ENCODE data around the gene OTOGL.
"Not testable (repeated sequence)": the region's sequence is repeated elsewhere in the genome, so short reads cannot be mapped to it uniquely, and the experiment has no call there.

OTOGL gene

DNA sequence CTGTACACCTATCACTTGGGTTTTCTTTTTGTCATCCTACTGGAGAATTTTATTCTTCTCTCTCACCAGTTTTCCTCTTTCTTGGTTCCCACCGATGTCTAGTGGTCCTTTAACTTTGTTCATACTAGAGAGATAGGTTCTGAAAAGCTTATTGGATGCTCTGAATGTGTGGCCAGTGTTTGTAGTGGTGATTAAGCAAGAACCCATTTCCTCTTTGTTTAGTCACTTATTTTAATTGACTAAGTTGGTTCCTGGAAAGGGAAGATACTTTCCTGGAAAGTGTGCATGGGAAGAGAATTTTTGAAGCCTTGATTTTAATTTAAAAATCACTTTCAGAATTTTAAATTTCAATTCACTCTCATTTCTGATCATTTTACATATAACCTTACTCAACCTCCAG, 127.2 kb downstream of the OTOGL start:
- DNase-seq (ENCODE audit: low read depth): no peak

- not testable (repeated sequence) for DNase-seq (ENCODE audit: low read depth)
Measured at GRCh38 chr12:80227904-80228303, 128.6 kb downstream of the OTOGL start.

- no peak for DNase-seq (ENCODE audit: low read depth)
Measured at GRCh38 chr12:80230068-80230467, 130.7 kb downstream of the OTOGL start.

DNA sequence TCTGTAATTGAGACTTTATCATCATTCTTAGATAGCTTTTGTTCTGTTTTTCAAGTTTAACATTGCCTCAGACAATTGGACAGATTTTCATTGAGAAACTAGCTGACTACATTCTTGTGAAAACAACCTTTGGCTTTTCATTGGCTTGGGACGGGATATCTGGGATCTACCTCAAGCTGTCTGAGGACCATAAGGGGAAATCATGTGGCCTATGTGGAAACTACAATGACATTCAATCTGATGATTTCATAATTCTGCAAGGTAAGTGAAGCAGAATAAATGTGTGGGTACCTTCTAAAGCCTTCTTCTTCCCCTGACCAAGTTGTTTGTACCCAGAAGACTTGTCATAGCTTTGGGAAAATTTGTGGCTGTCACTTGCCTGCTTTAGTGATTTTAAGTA, 133.5 kb downstream of the OTOGL start:
- no peak for DNase-seq (ENCODE audit: low read depth)

DNA sequence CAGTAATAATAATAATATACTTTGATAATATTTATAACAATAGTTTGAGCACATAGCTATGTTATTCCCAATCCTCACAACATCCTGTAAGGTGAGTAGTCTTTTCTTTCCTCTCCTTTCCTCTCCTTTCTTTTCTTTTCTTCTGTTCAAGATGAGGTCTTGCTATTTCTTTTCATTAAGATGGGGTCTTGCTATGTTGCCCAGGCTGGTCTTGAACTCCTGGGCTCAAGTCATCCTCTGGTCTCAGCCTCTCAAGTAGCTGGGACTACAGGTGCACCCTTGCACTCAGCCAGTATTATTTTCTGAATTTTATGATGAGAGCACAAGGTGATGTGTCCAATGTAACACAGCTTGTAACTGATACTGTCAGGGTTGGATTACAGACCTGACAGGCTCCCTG, 134.6 kb downstream of the OTOGL start:
- DNase-seq (ENCODE audit: low read depth): no peak

DNA sequence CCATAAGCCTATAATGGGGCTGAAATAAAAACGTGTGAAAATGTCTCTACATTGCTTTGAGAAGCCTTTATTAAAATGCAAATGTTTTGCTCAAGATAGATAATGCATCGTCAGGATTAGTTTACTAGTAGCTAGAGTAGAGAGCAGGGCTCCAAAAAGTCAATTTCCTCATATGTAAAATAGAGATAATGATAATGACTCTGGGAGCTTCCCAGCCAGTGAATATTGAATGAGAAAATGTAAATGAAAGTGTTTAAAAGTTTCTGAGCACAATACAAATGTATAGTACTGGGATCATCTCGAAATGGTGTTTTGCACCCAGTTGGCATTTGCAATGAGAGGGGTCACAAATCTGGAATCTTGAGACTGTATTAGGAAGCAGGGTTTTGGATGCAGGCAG, 135.3 kb downstream of the OTOGL start:
- DNase-seq (ENCODE audit: low read depth): no peak

- DNase-seq (ENCODE audit: low read depth): no peak
Measured at GRCh38 chr12:80235944-80236343, 136.6 kb downstream of the OTOGL start.

GRCh38 chr12:80239867-80240266, 140.5 kb downstream of the OTOGL start:
- no peak for DNase-seq (ENCODE audit: low read depth)

DNA sequence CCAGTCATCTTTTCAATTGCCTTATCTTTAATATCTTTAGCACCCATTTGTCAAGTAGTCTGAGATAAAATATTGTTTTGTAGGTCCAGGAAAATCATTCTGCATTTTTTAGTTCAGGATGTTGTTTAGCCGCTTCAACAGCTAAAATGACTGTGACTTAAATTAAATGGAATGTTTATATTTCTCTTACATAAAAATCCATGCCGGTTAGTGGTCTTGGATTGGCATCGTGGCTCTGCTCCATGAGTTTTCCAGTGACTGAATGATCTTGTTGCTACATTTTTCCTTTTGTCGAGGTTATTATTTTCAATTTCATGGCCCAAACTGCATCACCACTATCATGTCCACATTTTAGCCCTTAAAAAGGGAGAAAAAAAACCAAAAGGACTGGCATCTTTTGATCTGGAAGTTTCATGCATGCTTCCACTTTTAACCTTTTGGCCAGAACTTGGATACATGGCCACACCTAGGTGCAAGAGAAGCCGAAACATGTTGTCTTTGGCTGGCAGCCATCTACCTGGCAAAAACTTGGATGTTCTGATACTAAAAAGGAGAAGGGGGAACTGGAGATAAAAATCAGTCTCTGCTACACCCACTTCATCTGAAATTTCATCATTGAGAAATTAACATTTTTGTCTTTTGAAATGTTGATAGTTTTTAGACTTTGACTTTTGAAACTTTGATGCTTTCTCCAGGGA, 142.4 kb downstream of the OTOGL start:
- no peak for DNase-seq (ENCODE audit: low read depth)

DNA sequence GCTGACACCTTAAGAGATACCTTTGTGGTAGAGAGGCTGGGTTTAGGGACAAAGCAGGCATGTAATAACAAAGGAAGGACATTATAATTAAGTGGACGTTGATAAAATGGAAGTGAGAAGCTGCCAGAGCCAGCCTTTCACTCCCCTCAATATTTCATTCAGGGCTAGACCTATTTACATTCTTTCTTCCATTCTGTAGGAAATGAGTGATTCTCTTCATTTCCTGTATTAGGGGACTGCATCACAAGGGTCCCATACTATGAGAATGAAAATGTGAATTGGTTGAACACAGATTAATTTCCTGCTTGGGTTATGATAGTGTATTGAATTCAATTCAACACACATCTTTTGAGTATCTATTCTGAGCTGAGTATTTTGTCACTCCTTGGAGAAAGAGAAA, 143.0 kb downstream of the OTOGL start:
- no peak for DNase-seq (ENCODE audit: low read depth)

DNA sequence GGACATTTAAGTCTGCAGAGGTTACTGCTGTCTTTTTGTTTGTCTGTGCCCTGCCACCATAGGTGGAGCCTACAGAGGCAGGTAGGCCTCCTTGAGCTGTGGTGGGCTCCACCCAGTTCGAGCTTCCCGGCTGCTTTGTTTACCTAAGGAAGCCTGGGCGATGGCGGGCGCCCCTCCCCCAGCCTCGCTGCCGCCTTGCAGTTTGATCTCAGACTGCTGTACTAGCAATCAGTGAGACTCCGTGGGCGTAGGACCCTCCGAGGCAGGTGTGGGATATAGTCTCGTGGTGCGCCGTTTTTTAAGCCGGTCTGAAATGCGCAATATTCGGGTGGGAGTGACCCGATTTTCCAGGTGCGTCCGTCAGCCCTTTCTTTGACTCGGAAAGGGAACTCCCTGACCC, 150.2 kb downstream of the OTOGL start:
- DNase-seq (ENCODE audit: low read depth): not testable (repeated sequence)

DNA sequence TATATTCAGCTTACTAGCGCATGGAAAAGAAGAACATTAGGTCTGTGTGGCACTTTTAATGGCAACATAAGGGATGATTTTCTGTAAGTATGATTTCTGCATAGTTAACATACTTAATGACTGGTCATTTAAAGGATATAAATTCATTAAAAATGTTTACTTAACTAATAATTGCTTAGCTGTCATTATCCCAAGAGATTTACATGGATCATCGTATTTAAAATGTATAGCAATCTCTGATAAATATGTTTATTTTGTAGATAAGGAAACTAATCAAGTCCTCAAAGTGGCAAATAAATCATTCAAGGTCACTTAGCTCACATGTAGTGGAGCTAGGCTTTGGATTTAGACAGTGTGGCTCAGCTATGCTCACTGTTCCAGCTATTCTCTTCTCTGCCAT, 158.6 kb downstream of the OTOGL start:
- DNase-seq (ENCODE audit: low read depth): no peak

DNA sequence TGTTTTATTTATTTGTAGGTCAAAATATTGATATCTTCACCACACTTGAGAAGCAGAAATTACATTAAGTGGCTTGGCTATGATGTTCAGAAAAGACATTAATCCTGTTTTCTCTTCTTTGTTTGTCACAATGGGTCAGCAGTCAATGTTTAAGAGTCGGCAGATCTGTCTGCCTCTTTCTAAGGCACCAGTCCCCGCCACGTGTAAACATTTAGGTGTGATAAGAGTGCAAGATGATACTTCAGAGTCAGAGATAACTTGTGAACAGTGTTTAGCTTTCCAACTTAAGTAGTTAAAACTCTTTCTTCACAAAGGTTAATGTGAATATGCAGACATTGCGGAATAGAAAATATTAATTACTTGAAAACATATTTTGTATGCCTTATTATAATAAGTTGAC, 160.9 kb downstream of the OTOGL start:
- no peak for DNase-seq (ENCODE audit: low read depth)

DNA sequence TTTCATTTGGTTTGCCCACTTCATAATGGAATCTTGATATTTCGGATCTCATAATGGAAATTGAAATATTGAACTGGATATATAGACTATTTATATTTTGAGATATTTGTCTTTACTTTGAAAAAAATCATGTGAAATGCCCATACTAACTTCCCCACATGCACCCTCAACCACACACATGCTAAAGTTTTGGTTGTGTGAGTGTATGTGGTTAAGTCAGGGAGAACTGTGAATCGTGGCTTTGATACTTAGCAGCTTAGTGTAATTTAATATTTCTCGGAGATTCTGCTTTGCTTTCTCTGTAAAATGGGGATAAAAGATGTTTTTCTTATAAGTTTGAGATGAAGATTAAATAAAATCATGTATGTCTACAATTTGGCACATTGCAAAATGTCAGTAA, 162.1 kb downstream of the OTOGL start:
- no peak for DNase-seq (ENCODE audit: low read depth)

DNA sequence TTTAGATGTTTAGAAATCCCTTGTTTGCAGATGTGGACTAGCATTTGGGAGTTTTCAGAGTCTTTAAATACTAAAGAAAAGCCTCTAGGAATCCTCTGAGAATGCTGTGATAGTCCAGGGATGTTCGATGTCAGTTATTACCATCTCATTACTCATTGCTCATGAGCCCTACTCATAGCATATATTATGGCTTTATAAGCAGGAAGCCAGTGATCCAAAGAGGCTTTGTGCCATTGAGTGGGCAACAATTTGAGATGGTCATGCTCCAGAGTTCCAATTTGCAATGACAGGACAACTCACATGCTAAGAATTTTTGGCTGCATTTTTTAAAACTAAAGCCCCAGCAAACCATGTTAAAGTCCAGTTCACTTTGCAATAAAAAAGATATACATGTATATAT, 163.0 kb downstream of the OTOGL start:
- no peak for DNase-seq (ENCODE audit: low read depth)

DNA sequence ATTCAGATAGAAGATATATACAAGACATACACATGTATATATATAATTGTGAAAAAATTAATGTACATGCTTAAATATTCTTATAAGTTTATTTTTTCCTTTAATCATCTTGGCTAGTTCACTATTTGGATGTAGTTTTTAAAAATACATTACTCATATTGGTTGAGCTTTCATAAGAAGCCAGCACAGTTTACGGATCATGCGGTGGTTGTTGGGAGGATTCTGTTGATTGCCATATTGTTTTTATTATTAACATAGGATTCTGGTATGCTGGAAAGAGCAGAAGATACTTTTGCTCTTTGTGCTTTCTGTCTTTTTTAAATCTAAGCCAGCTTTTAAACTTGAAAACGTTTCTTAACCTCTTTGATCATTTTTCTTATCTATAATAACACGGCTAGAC, 163.4 kb downstream of the OTOGL start:
- DNase-seq (ENCODE audit: low read depth): no peak

GRCh38 chr12:80264386-80264785, 165.0 kb downstream of the OTOGL start:
- DNase-seq (ENCODE audit: low read depth): no peak

GRCh38 chr12:80264891-80265290, 165.6 kb downstream of the OTOGL start:
- no peak for DNase-seq (ENCODE audit: low read depth)

DNA sequence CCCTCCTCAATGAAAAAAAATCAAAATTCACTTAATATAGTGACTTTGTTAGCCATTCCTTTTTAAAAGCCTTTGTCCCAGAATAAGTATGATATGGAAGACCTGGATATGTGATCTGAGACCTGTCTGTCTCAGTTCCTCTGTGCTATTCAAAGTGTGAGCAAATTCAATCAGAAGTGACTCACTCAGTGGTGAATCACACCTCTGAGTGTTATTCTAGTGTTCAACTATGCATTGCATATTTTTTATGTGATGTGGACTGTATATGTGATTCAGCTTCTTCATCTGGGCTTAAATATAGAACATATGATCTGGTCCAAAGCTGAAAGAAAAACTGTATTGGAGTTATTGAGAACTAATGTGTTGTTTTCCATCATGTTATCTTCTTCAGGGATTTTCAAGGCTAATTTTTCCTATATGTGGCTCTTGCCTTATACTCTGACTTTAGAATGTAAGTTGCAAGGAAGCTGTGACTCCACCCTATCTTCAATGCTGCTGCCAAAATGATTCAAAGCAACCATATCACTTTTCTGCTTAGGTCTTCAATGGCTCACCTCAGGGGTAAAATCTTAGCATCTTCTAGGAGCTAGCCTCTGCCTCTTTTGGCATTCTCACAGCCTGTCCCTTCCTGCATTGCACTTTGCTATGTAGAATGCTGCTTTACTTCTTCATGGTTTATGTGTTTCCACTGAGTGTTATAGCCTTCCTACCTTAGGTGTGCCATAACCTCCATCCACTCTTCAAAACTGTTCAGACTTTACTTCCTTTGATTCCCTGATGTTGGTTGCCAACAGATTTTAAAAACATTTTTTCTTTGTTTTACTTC, 169.8 kb downstream of the OTOGL start:
- DNase-seq (ENCODE audit: low read depth): no peak

- DNase-seq (ENCODE audit: low read depth): no peak
Measured at GRCh38 chr12:80269803-80270552, 170.6 kb downstream of the OTOGL start.

- no peak for DNase-seq (ENCODE audit: low read depth)
Measured at GRCh38 chr12:80271780-80272179, 172.4 kb downstream of the OTOGL start.

DNA sequence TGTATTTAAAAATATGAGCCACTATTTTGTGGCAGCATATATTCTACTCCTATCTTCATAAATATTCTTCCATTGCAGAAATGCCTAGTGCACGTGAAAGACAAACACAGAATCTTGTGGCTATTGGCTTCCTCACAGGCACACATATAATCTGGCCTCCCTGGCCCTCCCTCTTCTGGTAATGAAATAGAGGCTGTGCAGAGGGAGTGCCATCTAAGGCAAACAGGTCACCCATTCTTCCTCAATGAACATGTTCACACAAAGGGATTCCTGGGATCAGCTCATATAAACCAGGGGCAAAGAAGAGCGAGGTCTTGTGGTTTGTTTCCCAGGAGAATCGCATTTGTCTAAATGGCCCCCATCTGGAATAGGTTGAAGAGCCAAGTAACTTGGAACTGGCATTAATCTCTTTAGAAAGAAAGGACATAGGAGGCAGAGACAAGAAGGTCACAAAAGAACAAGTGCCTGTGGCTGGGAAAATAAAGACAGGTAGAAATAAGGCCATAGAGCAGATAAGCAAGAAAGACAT, 173.1 kb downstream of the OTOGL start:
- no peak for DNase-seq (ENCODE audit: low read depth)

DNA sequence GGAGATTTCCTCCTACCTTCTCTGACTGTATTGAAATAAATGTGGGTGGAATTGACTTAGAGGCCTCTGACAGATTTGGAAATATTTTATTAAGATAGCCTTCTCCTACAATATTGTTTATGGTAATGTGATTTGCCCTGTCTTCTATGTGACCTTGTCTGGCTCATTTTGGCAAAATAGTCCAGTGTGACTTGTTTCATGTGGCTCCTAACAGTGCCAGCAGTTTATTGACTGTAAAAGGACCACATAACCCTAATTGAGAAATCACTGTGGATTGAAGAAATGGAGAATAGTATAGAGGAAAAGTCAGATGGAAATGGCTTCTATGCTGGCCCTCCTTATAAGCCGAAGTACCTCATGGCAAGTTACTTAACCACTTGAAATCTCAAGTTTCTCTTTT, 173.8 kb downstream of the OTOGL start:
- no peak for DNase-seq (ENCODE audit: low read depth)

Data from stimulated activated CD8-positive, alpha-beta memory T cell treated with anti-CD3 and anti-CD28 coated beads, Interleukin-15, amount 100 ng/mL, for 24 hours (primary cell).